ENCODE data around the gene LYZL6.
"Not testable (repeated sequence)": the region's sequence is repeated elsewhere in the genome, so short reads cannot be mapped to it uniquely, and the experiment has no call there.

LYZL6 gene

GRCh38 chr17:35906191-35906925 is 37.2 kb downstream of the LYZL6 start:
- Histone ChIP-seq H3K4me1 (ENCODE audit: control insufficient read depth, insufficient read depth, low read length) (peaks cover 14% of the 10 kb centered on the region), H3K9me3 (ENCODE audit: control insufficient read depth, low read length) (no peaks in the 10 kb centered on the region), H3K4me3 (ENCODE audit: low read length) (no peak overlapping the region), H3K27me3 (replicated peaks; ENCODE audit: control insufficient read depth, insufficient read depth, low read length) (no peaks in the 10 kb centered on the region), H3K36me3 (ENCODE audit: control insufficient read depth, insufficient read depth, low read length, severe bottlenecking) (no peaks in the 10 kb centered on the region), H3K9ac (ENCODE audit: low read length) (no peak overlapping the region)
- DNase-seq (ENCODE audit: low read depth): no peak

GRCh38 chr17:35903451-35903850 is 40.1 kb downstream of the LYZL6 start:
- H3K36me3 ChIP-seq (ENCODE audit: control insufficient read depth, insufficient read depth, low read length, severe bottlenecking): no peaks in the 10 kb centered on the region
- H3K4me3 ChIP-seq (ENCODE audit: low read length): no peak overlapping the region
- no peak overlapping the region for H3K9ac ChIP-seq (ENCODE audit: low read length)
- H3K4me1 ChIP-seq (ENCODE audit: control insufficient read depth, insufficient read depth, low read length): peaks cover 14% of the 10 kb centered on the region
- H3K27me3 ChIP-seq (replicated peaks; ENCODE audit: control insufficient read depth, insufficient read depth, low read length): no peaks in the 10 kb centered on the region
- no peaks in the 10 kb centered on the region for H3K9me3 ChIP-seq (ENCODE audit: control insufficient read depth, low read length)
- DNase-seq (ENCODE audit: low read depth): no peak

GRCh38 chr17:35901631-35902175 is 41.8 kb downstream of the LYZL6 start:
- no peak overlapping the region for H3K4me3 ChIP-seq (ENCODE audit: low read length)
- peaks cover 2% of the 10 kb centered on the region for H3K4me1 ChIP-seq (ENCODE audit: control insufficient read depth, insufficient read depth, low read length)
- no peaks in the 10 kb centered on the region for H3K36me3 ChIP-seq (ENCODE audit: control insufficient read depth, insufficient read depth, low read length, severe bottlenecking)
- H3K9ac ChIP-seq (ENCODE audit: low read length): no peak overlapping the region
- H3K27me3 ChIP-seq (replicated peaks; ENCODE audit: control insufficient read depth, insufficient read depth, low read length): no peaks in the 10 kb centered on the region
- no peak for DNase-seq (ENCODE audit: low read depth)
- H3K9me3 ChIP-seq (ENCODE audit: control insufficient read depth, low read length): no peaks in the 10 kb centered on the region

- Histone ChIP-seq H3K9me3 (ENCODE audit: control insufficient read depth, low read length) (no peaks in the 10 kb centered on the region), H3K9ac (ENCODE audit: low read length) (no peak overlapping the region), H3K36me3 (ENCODE audit: control insufficient read depth, insufficient read depth, low read length, severe bottlenecking) (no peaks in the 10 kb centered on the region), H3K4me3 (ENCODE audit: low read length) (peak overlapping the region; percentile 9), H3K27me3 (replicated peaks; ENCODE audit: control insufficient read depth, insufficient read depth, low read length) (no peaks in the 10 kb centered on the region), H3K4me1 (ENCODE audit: control insufficient read depth, insufficient read depth, low read length) (no peaks in the 10 kb centered on the region)
- DNase-seq (ENCODE audit: low read depth): no peak
Measured at GRCh38 chr17:35900708-35901480, 42.6 kb downstream of the LYZL6 start.

- H3K36me3 ChIP-seq (ENCODE audit: control insufficient read depth, insufficient read depth, low read length, severe bottlenecking): no peaks in the 10 kb centered on the region
- no peaks in the 10 kb centered on the region for H3K9me3 ChIP-seq (ENCODE audit: control insufficient read depth, low read length)
- H3K9ac ChIP-seq (ENCODE audit: low read length): no peak overlapping the region
- H3K27me3 ChIP-seq (replicated peaks; ENCODE audit: control insufficient read depth, insufficient read depth, low read length): no peaks in the 10 kb centered on the region
- H3K4me3 ChIP-seq (ENCODE audit: low read length): no peak overlapping the region
- no peak for DNase-seq (ENCODE audit: low read depth)
- H3K4me1 ChIP-seq (ENCODE audit: control insufficient read depth, insufficient read depth, low read length): no peaks in the 10 kb centered on the region
Measured at GRCh38 chr17:35900280-35900679, 43.2 kb downstream of the LYZL6 start.

GRCh38 chr17:35898283-35899070 is 45.0 kb downstream of the LYZL6 start:
- DNase-seq (ENCODE audit: low read depth): no peak
- no peaks in the 10 kb centered on the region for H3K27me3 ChIP-seq (replicated peaks; ENCODE audit: control insufficient read depth, insufficient read depth, low read length)

GRCh38 chr17:35897772-35898171 is 45.7 kb downstream of the LYZL6 start:
- DNase-seq (ENCODE audit: low read depth); H3K4me1 ChIP-seq (ENCODE audit: control insufficient read depth, insufficient read depth, low read length); H3K27me3 ChIP-seq (replicated peaks; ENCODE audit: control insufficient read depth, insufficient read depth, low read length); H3K36me3 ChIP-seq (ENCODE audit: control insufficient read depth, insufficient read depth, low read length, severe bottlenecking); H3K9me3 ChIP-seq (ENCODE audit: control insufficient read depth, low read length); H3K9ac ChIP-seq (ENCODE audit: low read length); H3K4me3 ChIP-seq (ENCODE audit: low read length): not testable (repeated sequence)

More at GRCh38 chr17:35898283-35899070, 45.0 kb downstream of the LYZL6 start:
- no peak overlapping the region for H3K4me3 ChIP-seq (ENCODE audit: low read length)
- no peak overlapping the region for H3K9ac ChIP-seq (ENCODE audit: low read length)
- H3K9me3 ChIP-seq (ENCODE audit: control insufficient read depth, low read length): no peaks in the 10 kb centered on the region
- no peaks in the 10 kb centered on the region for H3K36me3 ChIP-seq (ENCODE audit: control insufficient read depth, insufficient read depth, low read length, severe bottlenecking)
- no peaks in the 10 kb centered on the region for H3K4me1 ChIP-seq (ENCODE audit: control insufficient read depth, insufficient read depth, low read length)

- Histone ChIP-seq H3K9ac (ENCODE audit: low read length) (no peak overlapping the region), H3K27me3 (replicated peaks; ENCODE audit: control insufficient read depth, insufficient read depth, low read length) (no peaks in the 10 kb centered on the region), H3K4me1 (ENCODE audit: control insufficient read depth, insufficient read depth, low read length) (peaks cover 20% of the 10 kb centered on the region), H3K4me3 (ENCODE audit: low read length) (no peak overlapping the region), H3K36me3 (ENCODE audit: control insufficient read depth, insufficient read depth, low read length, severe bottlenecking) (no peaks in the 10 kb centered on the region), H3K9me3 (ENCODE audit: control insufficient read depth, low read length) (no peaks in the 10 kb centered on the region)
- DNase-seq (ENCODE audit: low read depth): peak; percentile 7
Measured at GRCh38 chr17:35895636-35896587, 47.6 kb downstream of the LYZL6 start.

GRCh38 chr17:35894206-35894605 is 49.3 kb downstream of the LYZL6 start:
- no peaks in the 10 kb centered on the region for H3K9me3 ChIP-seq (ENCODE audit: control insufficient read depth, low read length)
- no peak overlapping the region for H3K4me3 ChIP-seq (ENCODE audit: low read length)
- H3K9ac ChIP-seq (ENCODE audit: low read length): no peak overlapping the region
- no peak for DNase-seq (ENCODE audit: low read depth)
- H3K27me3 ChIP-seq (replicated peaks; ENCODE audit: control insufficient read depth, insufficient read depth, low read length): no peaks in the 10 kb centered on the region
- no peaks in the 10 kb centered on the region for H3K36me3 ChIP-seq (ENCODE audit: control insufficient read depth, insufficient read depth, low read length, severe bottlenecking)
- peaks cover 31% of the 10 kb centered on the region for H3K4me1 ChIP-seq (ENCODE audit: control insufficient read depth, insufficient read depth, low read length)

GRCh38 chr17:35893751-35894150 is 49.8 kb downstream of the LYZL6 start:
- H3K9ac ChIP-seq (ENCODE audit: low read length): no peak overlapping the region
- no peaks in the 10 kb centered on the region for H3K36me3 ChIP-seq (ENCODE audit: control insufficient read depth, insufficient read depth, low read length, severe bottlenecking)
- no peak overlapping the region for H3K4me3 ChIP-seq (ENCODE audit: low read length)
- no peak for DNase-seq (ENCODE audit: low read depth)
- H3K27me3 ChIP-seq (replicated peaks; ENCODE audit: control insufficient read depth, insufficient read depth, low read length): no peaks in the 10 kb centered on the region
- no peaks in the 10 kb centered on the region for H3K9me3 ChIP-seq (ENCODE audit: control insufficient read depth, low read length)
- peaks cover 31% of the 10 kb centered on the region for H3K4me1 ChIP-seq (ENCODE audit: control insufficient read depth, insufficient read depth, low read length)
